Stimulated activated naive B cell treated with anti-CD40 and anti-IgM and Interleukin-4, amounts not matched to agents 10 μg/mL and 1 μg/mL and 100 μg/mL, for 72 hours (primary cell): Measurements from ENCODE around the gene ST7.
"Not testable (repeated sequence)": the region's sequence is repeated elsewhere in the genome, so short reads cannot be mapped to it uniquely, and the experiment has no call there.

Source experiments
- ATAC-seq, 2 donors: fragments of 150-1000 bp; cut with Tn5 transposase; replicated peaks; 2 replicates each; pipeline ENCODE4 v1.10.0; 2021; ENCODE audit warnings: moderate library complexity in 1 of 2
- DNase-seq: peaks from one replicate; pipeline ENCODE4 v3.0.0; 2021
- H3K27ac Mint-ChIP-seq: one replicate; pipeline ENCODE4 v1.8.0; 2022; ENCODE audit warnings: mild to moderate bottlenecking, mixed read lengths
- H3K27me3 Mint-ChIP-seq, 2 donors: one replicate each; pipeline ENCODE4 v1.8.0; 2022; ENCODE audit warnings: mixed read lengths in 2 of 2
- H3K36me3 Mint-ChIP-seq, 2 donors: one replicate each; pipeline ENCODE4 v1.8.0; 2022; ENCODE audit warnings: mixed read lengths in 2 of 2, mild to moderate bottlenecking in 1 of 2
- H3K4me1 Mint-ChIP-seq, 2 donors: one replicate each; pipeline ENCODE4 v1.8.0; 2022; ENCODE audit warnings: mixed read lengths in 2 of 2, mild to moderate bottlenecking in 1 of 2
- H3K4me3 Mint-ChIP-seq, 2 donors: one replicate each; pipeline ENCODE4 v1.8.0; 2022; ENCODE audit warnings: mild to moderate bottlenecking in 2 of 2, mixed read lengths in 2 of 2, moderate library complexity in 1 of 2
- H3K9me3 Mint-ChIP-seq, 2 donors: one replicate each; pipeline ENCODE4 v1.8.0; 2022; ENCODE audit warnings: mixed read lengths in 2 of 2, mild to moderate bottlenecking in 1 of 2

ST7 gene

DNA sequence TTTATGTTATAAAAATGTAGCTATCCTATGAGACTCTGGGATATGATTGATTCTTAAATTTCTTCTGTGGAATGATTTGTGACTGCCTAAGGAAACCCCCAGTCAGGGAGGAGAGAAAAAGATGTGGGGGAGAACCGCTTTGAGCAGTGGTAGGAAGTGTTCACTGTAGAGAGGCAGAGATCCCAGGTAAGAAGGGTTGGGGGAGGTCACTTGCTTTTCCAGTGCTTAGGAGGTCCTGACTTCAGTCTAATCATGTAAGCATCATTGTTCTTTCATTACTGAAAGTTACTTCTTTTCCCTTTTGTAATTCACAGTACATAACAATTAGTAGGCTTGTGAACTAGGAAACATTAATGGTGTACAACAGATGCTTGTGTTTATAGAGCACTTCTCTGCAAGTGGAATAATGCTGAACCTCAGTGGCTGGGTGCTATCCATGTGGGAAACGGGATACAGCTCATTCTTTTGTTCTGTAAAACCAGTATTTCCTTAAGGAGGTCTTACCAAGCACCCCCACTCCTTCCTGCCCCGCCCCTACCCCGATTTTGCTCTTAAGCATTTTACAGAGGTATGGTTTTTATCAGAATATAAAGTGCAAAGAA, 165.4 kb downstream of the ST7 start:
- no peaks in the 10 kb centered on the region for H3K27me3 Mint-ChIP-seq
- DNase-seq (no peak), ATAC-seq (no peak)
- no peak overlapping the region for H3K27ac Mint-ChIP-seq
- no peak overlapping the region for H3K4me3 Mint-ChIP-seq
- H3K36me3 Mint-ChIP-seq, result peaks cover 0 to 4% of the 10 kb centered on the region in 2 donors
- peaks cover 2 to 6% of the 10 kb centered on the region in 2 donors for H3K4me1 Mint-ChIP-seq
- H3K9me3 Mint-ChIP-seq, result no peaks in the 10 kb centered on the region

GRCh38 chr7:117119192-117119924, 166.1 kb downstream of the ST7 start:
- Mint-ChIP-seq H3K36me3 (peaks cover 0 to 4% of the 10 kb centered on the region in 2 donors), H3K9me3 (no peaks in the 10 kb centered on the region), H3K27me3 (no peaks in the 10 kb centered on the region), H3K4me1 (peaks cover 2 to 4% of the 10 kb centered on the region in 2 donors), H3K27ac (no peak overlapping the region), H3K4me3 (no peak overlapping the region)
- DNase-seq (peak; percentile 40), ATAC-seq (peak in 1 of 2 donors; percentile 43)

DNA sequence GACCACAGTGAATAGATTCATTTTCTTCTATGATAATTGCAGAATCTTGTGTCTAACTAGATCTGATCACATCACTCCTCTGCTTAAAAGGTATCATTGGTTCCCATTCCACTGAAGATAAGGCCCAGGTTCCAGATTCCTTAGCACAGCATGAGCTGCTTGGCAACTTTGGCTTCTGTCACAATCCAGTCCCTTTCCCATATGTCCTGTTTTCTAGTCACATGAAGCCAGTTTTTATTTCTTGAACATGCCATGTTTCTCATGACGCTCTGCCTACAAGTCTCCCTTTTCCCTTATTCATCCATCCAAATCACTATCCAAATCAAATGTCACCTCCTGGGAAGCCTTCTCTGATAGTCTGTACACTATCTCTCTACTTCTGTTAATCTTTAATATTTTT, 167.0 kb downstream of the ST7 start:
- H3K9me3 Mint-ChIP-seq, H3K4me1 Mint-ChIP-seq, H3K36me3 Mint-ChIP-seq, H3K27me3 Mint-ChIP-seq, H3K4me3 Mint-ChIP-seq, ATAC-seq, DNase-seq, H3K27ac Mint-ChIP-seq: not testable (repeated sequence)

GRCh38 chr7:117122036-117122435, 168.7 kb downstream of the ST7 start:
- H3K4me1 Mint-ChIP-seq, ATAC-seq, H3K27ac Mint-ChIP-seq, H3K36me3 Mint-ChIP-seq, DNase-seq, H3K4me3 Mint-ChIP-seq, H3K27me3 Mint-ChIP-seq, H3K9me3 Mint-ChIP-seq: not testable (repeated sequence)

DNA sequence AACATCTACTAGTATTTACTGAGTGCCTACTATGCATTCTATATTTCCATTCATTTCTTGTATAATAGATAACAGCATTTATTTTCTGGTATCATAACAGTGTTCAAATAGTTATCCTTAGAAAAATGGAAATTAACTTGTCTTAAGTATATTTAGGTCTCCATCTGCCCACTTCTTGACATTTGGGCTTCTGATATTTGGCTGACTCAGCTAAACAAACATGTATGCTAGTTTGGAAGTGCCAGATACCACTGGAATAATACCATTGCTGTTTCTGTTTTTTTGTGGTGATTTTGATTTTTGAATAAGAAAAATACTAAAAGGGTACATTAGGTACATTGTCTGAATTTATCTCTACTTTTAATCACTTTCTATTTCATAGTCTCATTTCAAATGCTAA, 169.2 kb downstream of the ST7 start:
- DNase-seq (no peak), ATAC-seq (no peak)
- no peak overlapping the region for H3K27ac Mint-ChIP-seq
- H3K4me1 Mint-ChIP-seq, result no peaks in the 10 kb centered on the region
- no peak overlapping the region for H3K4me3 Mint-ChIP-seq
- no peaks in the 10 kb centered on the region for H3K36me3 Mint-ChIP-seq
- no peaks in the 10 kb centered on the region for H3K9me3 Mint-ChIP-seq
- H3K27me3 Mint-ChIP-seq, result no peaks in the 10 kb centered on the region

DNA sequence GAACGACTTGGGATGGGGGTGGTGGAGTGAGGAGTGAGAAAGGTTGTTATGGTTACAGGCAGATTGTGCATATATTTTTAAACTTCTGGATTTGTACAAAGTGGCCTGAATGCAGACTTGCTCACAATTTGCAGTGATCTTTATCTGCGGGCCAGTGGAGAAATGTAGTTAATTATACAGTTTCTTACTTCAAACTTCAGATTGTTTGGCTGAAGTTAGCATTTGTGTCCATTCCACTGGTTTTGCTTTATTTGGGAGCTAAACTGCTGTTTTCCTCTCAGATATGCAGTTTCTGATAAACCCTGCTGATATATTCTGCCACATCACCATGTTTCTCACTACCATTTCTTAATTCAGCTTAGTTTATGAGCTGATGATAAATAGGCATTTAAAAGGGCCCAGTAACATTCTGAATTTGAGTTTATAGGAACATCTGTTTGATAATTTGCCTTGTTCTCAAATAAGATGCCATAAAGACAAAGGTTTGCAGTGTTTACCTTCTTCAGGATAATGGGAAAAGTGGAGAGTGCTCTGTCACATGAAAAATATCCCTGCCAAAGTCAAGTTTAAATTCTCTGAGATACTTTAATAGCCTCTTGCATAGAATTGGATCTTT, 170.1 kb downstream of the ST7 start:
- Mint-ChIP-seq H3K4me1 (no peaks in the 10 kb centered on the region), H3K36me3 (no peaks in the 10 kb centered on the region), H3K27me3 (no peaks in the 10 kb centered on the region), H3K27ac (no peak overlapping the region), H3K4me3 (no peak overlapping the region), H3K9me3 (no peaks in the 10 kb centered on the region)
- DNase-seq, result no peak
- ATAC-seq, result no peak

DNA sequence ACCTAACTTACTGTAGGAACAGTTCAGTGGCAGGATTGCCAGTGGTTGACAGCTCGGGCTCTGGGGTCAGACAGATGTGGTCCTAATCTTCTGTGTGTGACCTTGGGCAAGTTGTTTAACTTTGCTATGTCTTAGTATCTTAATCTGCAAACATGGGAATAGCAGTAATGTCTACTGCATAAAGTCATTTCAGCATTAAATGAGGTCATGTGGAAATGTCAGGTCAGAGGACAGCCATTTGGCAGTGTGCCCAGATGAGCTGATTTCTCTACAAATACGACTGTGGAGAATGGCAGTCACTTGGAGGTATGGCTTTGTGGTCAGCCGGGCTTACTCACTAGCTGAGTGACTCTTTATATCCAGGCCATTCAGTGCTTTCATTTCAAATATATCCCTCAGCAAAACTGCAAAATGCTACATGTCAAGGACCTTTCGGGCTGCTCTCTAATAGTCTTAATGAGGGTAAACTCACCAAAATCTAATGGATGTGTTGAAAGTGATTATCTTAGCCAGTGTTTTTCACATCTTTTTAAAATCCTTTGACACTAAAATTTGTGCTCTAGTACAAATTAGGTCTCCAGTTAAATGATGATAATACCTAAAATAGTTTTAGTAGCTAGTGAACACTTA, 171.4 kb downstream of the ST7 start:
- Mint-ChIP-seq H3K9me3 (no peaks in the 10 kb centered on the region), H3K4me1 (no peaks in the 10 kb centered on the region), H3K27me3 (no peaks in the 10 kb centered on the region), H3K4me3 (no peak overlapping the region), H3K27ac (no peak overlapping the region), H3K36me3 (no peaks in the 10 kb centered on the region)
- ATAC-seq (peak; percentile 83 to 86), DNase-seq (peak; percentile 26)

GRCh38 chr7:117126676-117127075, 173.4 kb downstream of the ST7 start:
- no peak for ATAC-seq
- no peaks in the 10 kb centered on the region for H3K27me3 Mint-ChIP-seq
- H3K27ac Mint-ChIP-seq, result no peak overlapping the region
- no peak overlapping the region for H3K4me3 Mint-ChIP-seq
- no peaks in the 10 kb centered on the region for H3K9me3 Mint-ChIP-seq
- H3K36me3 Mint-ChIP-seq, result no peaks in the 10 kb centered on the region
- no peak for DNase-seq
- no peaks in the 10 kb centered on the region for H3K4me1 Mint-ChIP-seq

- DNase-seq (no peak), ATAC-seq (peak; percentile 50 to 61)
- Mint-ChIP-seq H3K4me1 (no peaks in the 10 kb centered on the region), H3K36me3 (no peaks in the 10 kb centered on the region), H3K27me3 (no peaks in the 10 kb centered on the region), H3K9me3 (no peaks in the 10 kb centered on the region), H3K27ac (no peak overlapping the region), H3K4me3 (no peak overlapping the region)
These were observed 174.4 kb downstream of the ST7 start for GRCh38 chr7:117127585-117128168.

GRCh38 chr7:117129521-117129955, 176.2 kb downstream of the ST7 start:
- peaks cover 0 to 8% of the 10 kb centered on the region in 2 donors for H3K4me1 Mint-ChIP-seq
- H3K27ac Mint-ChIP-seq, result no peak overlapping the region

GRCh38 chr7:117130262-117130661, 177.0 kb downstream of the ST7 start:
- DNase-seq, result no peak
- Mint-ChIP-seq H3K9me3 (no peaks in the 10 kb centered on the region), H3K36me3 (peaks cover 0 to 2% of the 10 kb centered on the region in 2 donors), H3K27ac (no peak overlapping the region), H3K4me3 (no peak overlapping the region), H3K27me3 (no peaks in the 10 kb centered on the region), H3K4me1 (peaks cover 6 to 15% of the 10 kb centered on the region in 2 donors)
- ATAC-seq, result no peak

More at GRCh38 chr7:117129521-117129955, 176.2 kb downstream of the ST7 start:
- ATAC-seq (no peak), DNase-seq (no peak)
- Mint-ChIP-seq H3K36me3 (peaks cover 0 to 2% of the 10 kb centered on the region in 2 donors), H3K4me3 (no peak overlapping the region), H3K9me3 (no peaks in the 10 kb centered on the region), H3K27me3 (no peaks in the 10 kb centered on the region)

DNA sequence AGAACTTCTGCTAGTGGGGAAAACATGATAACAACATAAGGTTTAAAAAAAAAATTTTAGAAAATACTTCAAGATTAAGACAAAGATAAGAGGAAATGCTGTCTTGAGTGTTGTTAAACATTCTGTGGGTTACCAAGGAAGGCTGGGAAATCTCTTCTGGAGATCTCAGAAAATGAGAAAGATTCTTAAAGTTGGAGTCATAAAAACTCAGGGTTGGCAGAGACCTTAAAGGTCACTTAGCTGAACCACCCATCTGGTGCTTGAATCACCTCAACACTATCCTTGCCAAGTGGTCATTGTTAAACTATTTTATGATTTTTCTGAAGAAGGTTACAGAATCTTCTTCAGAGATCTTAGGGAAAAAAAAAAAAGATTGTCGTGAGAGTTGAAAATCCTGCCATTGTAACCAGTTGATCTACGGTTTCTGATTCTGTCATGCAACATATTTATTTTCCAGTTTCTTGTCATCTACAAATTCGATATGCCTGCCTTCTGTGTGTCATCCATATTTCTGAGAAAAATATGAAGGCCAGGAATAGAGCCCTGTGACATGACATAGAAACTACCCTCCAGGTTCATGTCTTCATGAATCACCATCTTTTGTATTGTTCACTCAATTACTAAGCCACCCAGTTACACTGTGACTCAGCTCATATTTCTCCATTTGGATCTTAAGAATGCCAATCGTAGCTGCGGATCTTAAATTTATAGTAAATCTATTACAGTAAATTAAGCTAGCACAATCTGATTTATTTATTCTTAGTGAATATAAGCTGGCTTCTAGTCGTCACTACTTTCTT, 179.2 kb downstream of the ST7 start:
- Mint-ChIP-seq H3K4me1 (peaks cover 6 to 15% of the 10 kb centered on the region in 2 donors), H3K36me3 (peaks cover 0 to 2% of the 10 kb centered on the region in 2 donors), H3K27ac (no peak overlapping the region), H3K4me3 (no peak overlapping the region), H3K27me3 (no peaks in the 10 kb centered on the region), H3K9me3 (no peaks in the 10 kb centered on the region)
- no peak for ATAC-seq
- DNase-seq, result no peak

DNA sequence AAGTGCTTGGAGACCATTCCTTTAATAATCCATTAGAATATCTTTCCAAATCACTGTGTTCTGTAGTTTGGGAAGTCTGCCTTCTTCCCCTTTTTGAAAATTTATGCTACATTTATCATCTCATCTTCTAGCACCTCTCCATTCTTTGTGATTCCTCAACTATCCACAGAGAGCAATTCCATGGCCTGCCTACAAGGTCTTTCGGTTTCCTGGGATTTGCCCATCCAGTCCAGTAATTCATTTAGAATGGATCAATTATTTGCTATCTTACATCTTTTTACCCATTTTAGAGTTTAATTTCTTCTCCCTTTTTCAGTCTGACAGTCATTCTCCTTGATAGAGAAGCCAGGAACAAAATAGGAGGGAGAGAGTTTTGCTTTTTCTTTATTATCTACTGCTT, 179.8 kb downstream of the ST7 start:
- ATAC-seq, result no peak
- no peaks in the 10 kb centered on the region for H3K9me3 Mint-ChIP-seq
- H3K27me3 Mint-ChIP-seq, result no peaks in the 10 kb centered on the region
- peaks cover 0 to 2% of the 10 kb centered on the region in 2 donors for H3K36me3 Mint-ChIP-seq
- DNase-seq, result no peak
- H3K4me3 Mint-ChIP-seq, result no peak overlapping the region
- peaks cover 6 to 15% of the 10 kb centered on the region in 2 donors for H3K4me1 Mint-ChIP-seq
- H3K27ac Mint-ChIP-seq, result no peak overlapping the region

GRCh38 chr7:117134411-117134810, 181.1 kb downstream of the ST7 start:
- no peaks in the 10 kb centered on the region for H3K27me3 Mint-ChIP-seq
- H3K4me1 Mint-ChIP-seq, result peaks cover 6 to 15% of the 10 kb centered on the region in 2 donors
- peak overlapping the region in 1 of 2 donors; percentile 24 for H3K4me3 Mint-ChIP-seq
- ATAC-seq, result no peak
- no peak overlapping the region for H3K27ac Mint-ChIP-seq
- peaks cover 0 to 2% of the 10 kb centered on the region in 2 donors for H3K36me3 Mint-ChIP-seq
- DNase-seq, result no peak
- H3K9me3 Mint-ChIP-seq, result no peaks in the 10 kb centered on the region
